ENCODE measurements around the gene ANGEL2. TPM values are rescaled to one million over a fixed set of nuclear protein-coding genes. Genes with fewer than 3 reads are reported as not detected.
"Not testable (repeated sequence)": the region's sequence is repeated elsewhere in the genome, so short reads cannot be mapped to it uniquely, and the experiment has no call there.

The ANGEL2 gene
- total RNA-seq, 1 donor from 2014 or later, result 44.3 TPM

DNA sequence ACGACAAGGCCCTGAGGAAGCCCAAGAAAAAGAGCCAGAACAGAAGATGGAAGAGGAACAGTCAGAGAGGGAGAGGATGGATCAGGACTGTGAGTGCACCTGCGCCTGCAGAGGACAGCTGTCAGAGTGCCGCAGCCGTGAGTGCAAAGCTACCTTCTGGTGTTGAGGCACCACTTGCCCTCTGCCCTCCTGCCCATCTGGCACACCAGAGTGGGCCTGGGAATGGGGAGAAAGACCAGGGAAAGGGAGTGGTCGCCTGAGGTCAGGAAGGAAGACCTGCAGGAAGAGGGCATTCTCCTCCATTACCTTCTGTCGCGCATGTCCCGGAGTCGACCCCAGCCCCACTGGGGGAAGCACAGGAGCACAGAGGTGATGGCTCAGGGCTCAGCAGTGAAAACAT, 39.1 kb downstream of the ANGEL2 start:
- intact Hi-C loops (cut with micrococcal nuclease), result no loop called here

DNA sequence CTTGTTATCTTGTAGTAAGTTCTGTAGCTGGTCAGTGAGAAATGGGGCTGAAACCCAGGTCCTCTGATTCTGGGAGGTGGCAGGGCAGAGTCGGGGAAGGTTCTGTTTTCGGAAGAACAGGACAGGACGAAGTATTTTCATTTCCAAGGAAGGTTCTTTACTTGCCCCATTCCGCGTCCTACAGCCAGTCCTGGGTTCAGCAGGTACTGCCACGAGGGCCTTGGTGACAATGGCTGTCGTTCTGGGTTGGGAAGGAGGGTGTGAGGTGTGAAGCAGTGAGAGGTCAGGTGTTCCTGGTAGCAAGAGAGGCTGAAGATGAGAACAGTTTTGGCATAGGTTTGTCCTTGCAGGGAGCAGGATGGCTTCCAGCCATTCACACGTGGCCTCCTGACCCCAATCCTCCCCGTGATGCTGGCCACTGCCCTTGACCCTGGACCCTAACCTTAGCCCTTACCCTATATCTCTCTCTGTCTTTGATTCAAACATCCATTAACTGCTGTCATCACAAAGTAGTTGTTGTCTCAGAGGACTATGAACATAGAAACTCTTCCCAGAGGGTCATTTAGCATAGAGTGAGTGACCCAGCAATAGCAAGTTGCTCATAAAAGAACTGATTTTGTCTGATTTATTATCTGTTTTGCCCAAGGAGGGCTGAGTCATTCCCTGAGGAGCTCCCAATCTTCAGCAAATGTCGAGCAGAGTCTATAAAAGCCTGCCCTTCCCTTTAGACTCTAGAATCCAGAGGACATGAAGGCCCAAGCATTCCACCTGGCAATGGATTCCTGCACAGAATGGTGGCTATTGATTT, 40.4 kb downstream of the ANGEL2 start:
- intact Hi-C loops (cut with micrococcal nuclease), result no loop called here

DNA sequence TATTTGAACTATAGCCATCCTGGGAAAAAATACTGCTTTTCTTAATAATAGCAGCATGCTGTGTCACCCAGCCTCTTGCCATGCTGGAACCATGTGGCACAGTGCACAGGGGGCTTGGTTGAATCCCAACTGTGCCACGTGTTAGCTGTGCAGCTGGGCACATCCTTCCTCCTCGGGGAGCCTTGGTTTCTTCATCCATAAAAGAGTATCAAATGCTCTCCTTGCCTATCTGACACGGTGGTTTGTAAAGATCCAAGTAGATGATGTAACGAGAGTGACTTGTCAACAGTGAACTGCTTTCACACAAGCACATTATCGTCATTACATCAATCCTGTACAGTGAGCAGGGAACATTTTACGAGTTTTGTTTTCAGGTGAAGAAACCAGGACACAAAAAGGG, 41.0 kb downstream of the ANGEL2 start:
- intact Hi-C loops (cut with micrococcal nuclease), result no loop called here

DNA sequence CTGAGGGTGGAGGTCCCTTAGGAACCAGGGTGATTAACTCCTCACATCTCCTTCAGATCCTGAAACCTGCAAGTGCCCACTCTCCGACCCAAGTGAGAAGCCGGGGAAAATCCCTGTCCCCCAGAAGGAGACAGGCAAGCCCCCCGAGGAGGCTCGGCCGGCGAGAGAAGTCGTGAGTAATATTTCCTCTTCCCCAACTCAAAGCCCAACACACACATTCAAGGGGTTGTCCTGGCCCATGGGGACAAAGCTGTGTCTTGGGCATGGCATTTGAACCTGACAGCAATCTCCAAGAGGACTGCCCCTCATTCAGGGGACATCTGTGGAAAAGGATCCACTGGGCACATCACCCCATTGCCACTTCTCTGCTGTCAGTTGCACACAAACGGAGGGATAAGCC, 41.8 kb downstream of the ANGEL2 start:
- intact Hi-C loops (cut with micrococcal nuclease), result no loop called here

DNA sequence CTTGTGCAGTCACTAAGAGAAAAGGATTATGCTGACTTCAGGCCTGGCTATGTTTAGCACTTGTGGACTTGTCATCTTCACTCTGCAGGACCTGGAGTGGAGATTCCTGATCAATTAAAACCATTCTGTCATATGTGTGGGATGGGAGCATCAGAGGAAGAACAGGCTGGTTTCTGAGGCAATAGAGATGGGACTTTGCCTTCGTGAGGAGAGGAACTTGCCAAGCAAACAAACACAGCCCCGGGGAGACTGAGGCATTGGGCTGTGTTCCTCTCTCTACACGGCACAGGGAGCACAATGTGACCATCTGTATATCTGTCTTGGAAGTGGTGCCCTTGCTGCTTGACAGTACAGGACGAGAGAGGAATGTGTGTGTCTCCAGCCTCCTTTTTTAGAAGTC, 42.2 kb downstream of the ANGEL2 start:
- intact Hi-C loops (cut with micrococcal nuclease), result no loop called here

DNA sequence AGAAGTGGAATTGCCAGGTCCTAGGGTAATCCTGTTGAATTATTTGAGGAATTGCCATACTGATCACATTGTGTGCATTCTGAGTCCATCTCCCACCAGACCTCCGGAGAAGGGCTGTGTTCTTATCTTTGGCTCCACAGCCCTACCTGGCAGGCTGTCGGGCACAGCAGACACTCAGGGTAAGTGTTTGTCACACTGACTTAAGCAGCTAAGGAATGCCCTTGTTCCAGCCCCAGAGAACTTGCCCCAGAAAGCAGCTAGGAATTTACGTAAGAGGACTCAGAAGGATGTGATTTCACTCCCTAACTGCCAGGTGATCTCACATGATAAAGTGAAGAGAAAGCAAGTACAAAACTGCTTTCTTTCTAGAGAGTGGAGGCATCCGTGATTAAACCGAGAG, 44.4 kb downstream of the ANGEL2 start:
- intact Hi-C loops (cut with micrococcal nuclease), result no loop called here

DNA sequence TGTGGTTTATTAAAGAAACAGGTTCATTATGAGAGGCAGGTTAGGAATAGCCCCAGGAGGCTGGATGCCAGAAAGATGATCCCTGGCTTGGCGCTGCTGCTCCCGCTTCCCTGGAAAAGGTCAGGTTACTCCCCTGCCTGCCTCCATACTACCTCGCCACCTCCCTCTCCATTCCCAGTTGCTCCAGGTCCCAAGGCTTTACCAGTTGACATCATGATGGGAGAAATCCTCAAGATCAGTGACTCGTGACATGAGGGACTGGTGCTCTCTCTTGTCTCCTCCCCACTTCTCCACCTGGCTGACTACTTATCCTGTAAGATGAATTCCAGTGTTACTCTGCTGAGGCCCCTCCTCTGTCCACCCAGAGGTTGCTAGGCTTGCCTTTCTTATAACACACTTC, 45.6 kb downstream of the ANGEL2 start:
- intact Hi-C loops (cut with micrococcal nuclease), result no loop called here

DNA sequence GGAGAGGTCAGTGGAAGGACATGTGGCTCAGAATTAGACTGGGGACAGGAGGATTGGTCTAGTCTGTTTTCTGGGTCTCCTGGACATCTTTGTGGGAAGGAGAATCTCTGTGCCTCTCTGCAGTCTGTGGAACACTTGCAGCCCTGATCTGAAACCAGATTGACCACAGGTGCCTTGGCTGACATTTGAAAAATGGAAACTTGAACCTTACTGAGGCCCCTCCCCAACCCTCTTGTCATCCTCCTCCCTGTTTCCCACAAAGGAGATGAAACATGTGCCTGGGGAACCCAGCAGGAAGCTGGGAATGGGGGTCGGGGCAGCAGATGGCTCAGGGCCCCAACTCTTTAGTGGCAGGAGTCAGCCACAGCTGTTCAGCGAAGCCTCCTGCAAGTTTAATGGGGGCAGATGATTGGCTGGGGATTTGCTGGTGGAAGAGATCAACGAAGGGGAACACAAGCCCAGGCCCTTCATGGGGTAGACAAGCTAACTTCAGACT, 47.3 kb downstream of the ANGEL2 start:
- intact Hi-C loops (cut with micrococcal nuclease), result no loop called here

DNA sequence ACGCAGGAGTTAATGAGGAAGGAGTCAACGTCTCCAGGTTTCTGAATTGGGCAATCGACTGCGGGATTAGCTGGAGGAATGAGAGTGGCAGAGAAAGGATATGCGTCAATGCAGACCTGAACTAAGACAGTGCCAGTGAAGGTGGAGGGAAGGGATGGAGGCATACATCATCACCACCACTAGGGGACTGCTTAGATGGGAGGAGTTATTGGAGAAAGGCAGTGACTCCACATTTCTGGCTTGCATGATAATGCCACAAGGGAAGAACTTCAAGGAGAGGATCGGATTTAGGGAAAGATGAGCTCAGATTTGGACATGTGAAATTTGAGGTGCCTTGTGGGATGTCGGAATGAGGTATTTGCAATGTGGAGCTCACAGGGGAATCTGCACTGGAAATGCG, 47.9 kb downstream of the ANGEL2 start:
- intact Hi-C loops (cut with micrococcal nuclease), result no loop called here

DNA sequence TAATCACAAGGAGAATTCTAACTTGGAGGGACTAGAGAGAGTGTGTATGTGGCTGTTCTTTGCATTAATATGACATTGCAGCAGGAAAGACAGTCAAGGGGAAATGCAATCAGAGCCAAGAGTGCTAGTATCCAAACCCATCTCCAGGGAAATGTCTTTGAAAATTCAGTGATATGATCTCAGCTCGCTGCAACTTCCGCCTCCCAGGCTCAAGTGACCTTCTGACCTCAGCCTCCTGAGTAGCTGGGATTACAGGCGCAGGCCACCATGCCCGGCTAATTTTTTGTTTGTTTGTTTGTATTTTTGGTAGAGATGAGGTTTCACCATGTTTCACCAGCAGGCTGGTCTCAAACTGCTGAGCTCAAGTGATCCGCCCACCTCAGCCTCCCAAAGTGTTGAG, 49.1 kb downstream of the ANGEL2 start:
- intact Hi-C loops (cut with micrococcal nuclease), result no loop called here

DNA sequence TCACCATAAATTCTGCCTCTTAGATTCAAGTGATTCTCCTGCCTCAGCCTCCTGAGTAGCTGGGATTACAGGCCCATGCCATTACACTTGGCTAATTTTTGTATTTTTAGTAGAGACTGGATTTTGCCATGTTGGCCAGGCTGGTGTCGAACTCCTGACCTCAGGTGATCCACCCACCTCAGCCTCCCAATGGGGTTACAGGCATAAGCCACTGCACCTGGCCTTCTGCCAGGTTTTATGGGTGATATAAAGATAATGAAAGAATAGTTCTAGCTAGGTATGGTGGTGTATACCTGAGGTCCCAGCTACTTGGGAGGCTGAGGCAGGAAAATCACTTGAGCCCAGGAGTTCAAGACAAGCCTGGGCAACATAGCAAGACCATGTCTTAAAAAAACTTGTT, 50.7 kb downstream of the ANGEL2 start:
- intact Hi-C loops (cut with micrococcal nuclease), result not testable (repeated sequence)

DNA sequence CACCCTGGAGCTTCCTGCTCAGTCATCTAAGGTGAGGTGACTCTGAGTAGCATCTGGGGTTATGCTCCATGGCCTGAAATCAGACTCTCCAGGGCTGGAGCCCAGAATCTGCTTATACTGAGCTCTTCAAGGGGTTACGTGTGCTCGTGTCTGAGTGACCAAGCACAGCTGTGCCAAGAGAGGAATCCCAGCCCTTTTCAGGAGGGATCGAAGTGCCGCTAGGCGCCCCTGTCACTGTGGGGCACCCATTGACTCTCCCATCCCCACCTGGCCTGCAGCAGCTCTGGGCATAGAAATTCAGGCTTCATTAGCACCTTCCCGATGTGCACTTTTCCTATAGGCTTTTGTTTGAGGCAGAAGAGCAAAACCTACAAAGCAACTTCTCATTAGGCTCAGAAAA, 51.6 kb downstream of the ANGEL2 start:
- intact Hi-C loops (cut with micrococcal nuclease), result no loop called here

DNA sequence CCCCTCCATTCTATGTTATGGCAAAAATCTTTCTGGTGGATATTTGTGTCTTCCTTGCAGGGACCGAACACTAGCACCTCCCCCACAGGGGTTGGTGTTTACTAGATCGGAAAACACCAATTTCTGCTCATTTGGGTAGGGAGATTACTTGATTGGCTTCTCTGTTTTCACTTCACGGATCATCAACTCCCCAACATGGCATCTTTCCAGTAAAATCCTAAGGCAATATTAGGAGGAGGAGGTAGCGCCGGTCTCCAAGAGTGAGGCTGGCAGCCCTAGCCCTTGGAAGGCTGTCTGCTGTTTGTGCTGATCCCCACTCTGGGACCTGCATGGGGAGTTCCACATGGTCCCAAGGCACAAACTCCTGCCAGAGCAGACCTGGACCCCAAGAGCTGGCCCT, 53.2 kb downstream of the ANGEL2 start:
- intact Hi-C loops (cut with micrococcal nuclease), result no loop called here

DNA sequence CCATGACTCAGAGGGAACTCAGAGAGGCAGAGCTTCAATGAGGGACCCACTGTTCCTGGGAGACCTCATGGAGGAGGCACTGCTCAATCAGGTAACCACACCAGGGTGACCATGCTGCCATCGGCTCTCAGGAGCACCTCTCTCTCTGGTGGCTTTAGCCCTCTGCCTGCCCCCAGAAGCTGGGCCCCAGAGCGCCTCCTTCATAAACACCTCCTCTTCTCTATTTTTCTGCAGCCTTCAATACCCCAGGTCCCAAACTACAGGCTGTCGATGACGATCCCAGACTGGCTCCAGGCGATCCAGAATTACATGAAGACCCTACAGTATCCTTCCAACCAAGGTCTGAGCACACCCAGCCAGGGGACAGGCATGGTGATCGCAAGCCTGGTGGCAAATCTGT, 54.7 kb downstream of the ANGEL2 start:
- intact Hi-C loops (cut with micrococcal nuclease), result no loop called here

DNA sequence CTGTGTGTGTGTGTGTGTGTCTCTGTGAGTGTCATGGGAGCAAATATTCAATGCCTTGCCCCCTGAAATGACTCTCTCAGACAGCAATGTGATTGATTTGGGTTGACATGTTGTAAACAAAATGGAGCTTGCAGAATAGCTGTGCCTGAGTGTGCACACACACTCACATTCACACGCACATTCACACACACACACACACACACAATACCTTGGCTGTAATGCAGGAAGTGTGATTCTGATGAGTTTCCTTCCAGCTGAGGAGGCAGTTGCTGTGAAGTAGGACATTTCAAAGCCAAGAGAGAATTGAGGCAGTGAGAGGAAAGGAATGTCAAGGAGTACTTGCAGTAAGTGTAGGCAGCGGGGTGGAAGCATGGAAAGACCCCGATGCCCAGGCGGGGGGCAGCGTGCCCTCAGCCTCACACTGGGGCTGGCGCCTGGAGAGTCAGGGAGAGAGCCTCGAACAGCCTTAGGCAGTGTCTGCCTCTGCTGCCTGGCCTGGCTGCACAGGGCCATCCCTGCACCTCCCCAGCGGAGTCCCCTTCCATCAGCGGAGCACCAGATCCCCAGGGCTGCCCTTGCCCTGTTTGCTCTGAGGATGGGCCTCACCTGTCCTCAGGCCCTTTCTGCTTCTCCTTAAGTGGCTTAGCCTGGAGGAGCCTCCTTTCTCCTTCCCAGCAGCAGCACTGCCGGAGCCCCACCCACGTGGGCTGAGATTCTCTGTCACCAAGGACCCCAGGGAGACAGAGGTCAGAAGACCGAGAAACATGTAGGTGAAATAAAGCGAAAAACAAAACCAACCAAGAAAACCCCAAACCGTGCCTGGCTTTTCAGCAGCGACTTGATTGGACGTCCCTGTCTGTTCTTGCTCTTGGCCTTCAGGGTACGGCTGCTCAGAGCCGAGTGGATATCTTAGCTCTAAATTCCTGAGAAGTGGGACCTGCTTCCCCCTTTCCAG, 56.1 kb downstream of the ANGEL2 start:
- intact Hi-C loops (cut with micrococcal nuclease), result no loop called here

DNA sequence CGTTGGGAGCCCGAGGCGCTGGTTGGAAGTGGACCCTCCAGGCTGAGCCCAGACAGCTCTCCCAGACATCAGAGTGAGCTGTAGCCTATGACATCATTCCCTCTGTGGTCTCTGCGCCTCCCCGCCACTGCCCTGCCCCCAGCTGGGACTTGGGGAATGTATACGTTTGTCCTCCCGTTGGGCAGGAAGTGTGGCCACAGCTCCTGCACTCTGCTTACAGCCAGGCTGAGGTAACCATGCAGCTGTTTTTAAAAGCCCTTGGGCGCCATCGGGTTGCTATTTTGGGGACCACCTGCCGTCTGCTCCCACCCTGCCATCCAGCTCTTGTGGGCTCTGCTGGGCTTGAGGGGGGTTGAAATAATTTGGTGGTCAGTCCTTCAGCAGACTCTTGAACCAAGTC, 57.5 kb downstream of the ANGEL2 start:
- intact Hi-C loops (cut with micrococcal nuclease), result no loop called here

DNA sequence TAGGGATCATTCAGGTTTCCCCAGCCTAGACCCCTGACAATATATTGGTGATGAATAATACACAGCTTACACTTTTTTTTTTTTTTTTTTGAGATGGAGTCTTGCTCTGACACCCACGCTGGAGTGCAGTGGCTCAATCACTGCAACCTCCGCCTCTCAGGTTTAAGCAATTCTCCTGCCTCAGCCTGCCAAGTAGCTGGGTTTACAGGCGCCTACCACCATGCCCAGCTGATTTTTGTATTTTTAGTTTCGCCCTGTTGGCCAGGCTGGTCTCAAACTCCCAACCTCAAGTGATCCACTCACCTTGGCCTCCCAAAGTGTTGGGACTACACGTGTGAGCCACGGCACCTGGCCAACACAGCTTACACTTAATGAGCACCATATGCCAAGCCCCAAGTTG, 58.1 kb downstream of the ANGEL2 start:
- intact Hi-C loops (cut with micrococcal nuclease), result no loop called here

DNA sequence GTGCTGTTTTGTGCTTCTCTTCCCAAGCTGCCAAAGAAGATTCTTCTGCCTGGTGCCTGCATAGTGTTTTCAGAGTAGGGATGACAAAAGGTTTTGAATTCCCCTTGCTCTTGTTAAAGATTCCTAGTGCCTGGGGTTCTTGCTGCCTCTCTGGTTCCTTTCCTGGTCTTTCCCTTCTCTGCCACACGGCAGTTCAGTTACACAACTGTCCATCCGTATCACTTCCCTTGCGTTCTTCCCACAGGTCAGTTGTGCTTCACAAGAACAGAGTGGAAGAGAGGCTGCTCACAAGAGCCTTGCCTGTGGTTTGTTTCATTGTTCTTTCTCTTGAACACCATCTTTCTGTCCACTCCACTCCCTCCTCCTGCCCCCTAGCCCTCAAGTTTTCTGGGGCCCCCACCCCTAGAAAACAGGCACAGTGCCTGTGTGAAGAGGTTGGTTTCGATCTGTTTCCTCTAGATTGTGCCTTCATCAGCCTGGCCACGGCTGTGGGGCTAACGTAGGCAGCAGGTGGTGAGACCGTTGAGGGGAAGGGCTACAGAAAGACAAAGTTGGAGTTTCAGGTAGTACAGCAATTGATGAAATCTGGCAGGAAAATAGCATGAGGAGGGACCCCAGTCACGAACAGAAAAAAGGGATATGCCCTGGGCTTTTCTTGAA, 59.6 kb downstream of the ANGEL2 start:
- intact Hi-C loops (cut with micrococcal nuclease), result no loop called here

DNA sequence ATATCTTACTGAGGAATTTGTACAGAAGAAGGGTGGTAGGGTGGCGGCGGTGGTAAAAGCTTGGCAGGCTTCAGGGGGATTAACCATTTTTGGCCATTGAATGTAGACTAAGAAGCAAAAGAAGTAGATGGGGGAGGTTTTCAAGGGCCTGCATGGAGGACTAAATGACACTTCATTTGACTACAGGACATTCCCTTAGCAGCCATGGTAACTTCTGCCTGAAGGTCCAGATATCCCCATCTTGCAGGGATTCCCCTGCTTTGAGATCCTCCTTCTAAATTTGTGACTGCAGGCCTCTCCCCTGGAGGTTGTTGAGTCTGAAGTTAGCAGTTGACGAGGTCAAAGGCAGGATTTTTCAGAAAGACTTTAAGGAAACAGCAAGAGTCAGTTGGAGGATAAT, 60.6 kb downstream of the ANGEL2 start:
- intact Hi-C loops (cut with micrococcal nuclease), result no loop called here

DNA sequence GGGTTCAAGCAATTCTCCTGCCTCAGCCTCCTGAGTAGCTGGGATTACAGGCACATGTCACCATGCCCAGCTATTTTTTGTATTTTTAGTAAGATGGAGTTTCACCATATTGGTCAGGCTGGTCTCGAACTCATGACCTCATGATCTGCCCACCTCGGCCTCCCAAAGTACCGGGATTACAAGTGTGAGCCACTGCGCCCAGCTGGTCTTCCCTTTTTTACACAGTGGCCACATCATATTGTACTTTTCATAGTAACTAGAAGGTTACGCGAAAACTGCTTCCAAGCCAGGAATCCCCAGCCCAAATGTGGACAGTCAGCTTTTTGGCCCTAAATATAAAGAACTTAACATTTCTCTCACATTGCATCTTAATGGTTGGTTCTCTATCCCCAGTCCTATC, 61.2 kb downstream of the ANGEL2 start:
- intact Hi-C loops (cut with micrococcal nuclease), result no loop called here

DNA sequence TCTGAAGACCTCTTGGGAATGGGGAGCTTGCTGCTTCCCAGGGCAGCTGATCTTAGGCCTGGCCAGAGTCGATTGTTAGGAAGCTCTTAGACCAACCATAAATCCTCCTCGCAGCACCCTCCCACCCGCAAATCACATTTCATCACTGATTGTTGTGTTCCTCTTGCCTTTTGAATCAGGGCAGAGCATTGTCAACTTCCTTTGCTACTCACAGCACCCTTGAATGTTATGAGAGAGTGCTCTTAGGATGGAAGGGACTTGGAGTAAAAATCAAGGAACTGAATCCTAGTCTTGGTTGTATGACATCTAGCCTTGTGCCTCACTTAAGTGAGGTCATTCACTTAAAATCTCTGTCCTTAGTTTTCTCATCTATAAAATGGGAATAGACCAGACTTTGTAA, 62.3 kb downstream of the ANGEL2 start:
- intact Hi-C loops (cut with micrococcal nuclease), result no loop called here

DNA sequence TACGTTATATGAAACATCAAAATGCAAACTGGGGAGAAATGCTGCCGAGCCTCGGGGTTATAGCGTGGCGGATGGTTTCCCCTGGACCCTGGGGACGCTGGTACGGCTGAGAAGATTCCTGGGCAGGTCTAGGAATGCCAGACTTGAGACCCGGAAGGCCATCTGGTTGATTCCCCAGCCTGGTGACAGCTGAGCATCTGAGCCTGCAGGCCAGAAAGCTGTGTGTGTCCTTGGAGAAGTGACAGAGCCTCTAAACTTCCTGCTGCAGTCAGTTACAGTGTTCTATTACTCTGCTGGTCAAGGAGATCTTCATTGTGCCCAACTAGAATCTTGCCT, 63.1 kb downstream of the ANGEL2 start:
- intact Hi-C loops (cut with micrococcal nuclease), result no loop called here

All from T-helper 2 cell treated with Interferon-gamma antibody and Interleukin-4, amounts not matched to agents 100 ng/mL and 5 ng/mL, for 36 hours (primary cell).